Measurements from ENCODE around the gene APOH.
A peak's percentile ranks its signal among the peaks of the same experiment; 100 is the strongest.

- TF ChIP-seq EZH2phosphoT487 (IDR thresholded peaks at IDR 0.05; ENCODE audit: low read depth) (no peak), CTCF (IDR thresholded peaks at IDR 0.05; ENCODE audit: low read depth, low read length) (peak; percentile 55)
Observed at GRCh38 chr17:66200685-66201092, 28.5 kb downstream of the APOH start.
